Thoracic aorta (tissue), 2 donors: ENCODE results near the gene ARHGAP24. TPM values are rescaled to one million over a fixed set of nuclear protein-coding genes. Genes with fewer than 3 reads are reported as not detected.
"Not testable (repeated sequence)": the region's sequence is repeated elsewhere in the genome, so short reads cannot be mapped to it uniquely, and the experiment has no call there.

Experiments
- ATAC-seq: fragments of 150-250 bp; one replicate; pipeline ENCODE4 v1.8.0; 2017; ENCODE audit warnings: low read depth; ENCODE audit not compliant: insufficient number of reproducible peaks, low FRiP score
- DNase-seq: peaks from one replicate; pipeline ENCODE4 v3.0.0-alpha.2; 2020; ENCODE audit warnings: low spot score
- H3K27ac ChIP-seq, 2 donors: fragments of 200-600 bp; sonication (generic); 1 replicate in 1 of 2; 2 replicates in 1 of 2; pipeline ENCODE4 v1.5.1; 2016; ENCODE audit warnings: mild to moderate bottlenecking in 2 of 2, moderate library complexity in 2 of 2
- H3K27me3 ChIP-seq: fragments of 200-600 bp; sonication (generic); replicated peaks from 2 replicates; pipeline ENCODE4 v1.6.0; 2016; ENCODE audit warnings: mild to moderate bottlenecking; ENCODE audit not compliant: insufficient read depth
- H3K36me3 ChIP-seq: fragments of 200-600 bp; sonication (generic); one replicate; pipeline ENCODE4 v1.5.1; 2016
- H3K4me1 ChIP-seq, 2 donors: fragments of 200-600 bp; sonication (generic); 1 replicate in 1 of 2; 2 replicates in 1 of 2; pipeline versions ENCODE4 v1.5.1 to v1.6.0; 2016; ENCODE audit warnings: low read depth in 2 of 2, mild to moderate bottlenecking in 1 of 2; ENCODE audit not compliant: control insufficient read depth in 1 of 2
- H3K4me3 ChIP-seq: fragments of 200-600 bp; sonication (generic); 2 replicates; pipeline ENCODE4 v1.5.1; 2016; ENCODE audit warnings: mild to moderate bottlenecking
- H3K9me3 ChIP-seq: fragments of 200-600 bp; sonication (generic); 2 replicates; pipeline ENCODE4 v1.5.1; 2016
- total RNA-seq, 2 donors: library from RNA; depleted of rRNA; stranded (reverse); fragments of >200 nt; gene quantifications; one replicate each; pipeline versions ENCODE4 v1.1.0 to v1.2.3, GENCODE V29; 2016
- TF ChIP-seq, protein P1 (sequence below): fragments of 200-600 bp; sonication (generic); IDR thresholded peaks from one replicate; pipeline ENCODE4 v1.5.1; 2019; ENCODE audit warnings: antibody characterized with exemption

ARHGAP24 gene
- total RNA-seq, 2 donors from 2014 or later = 30.1 to 43.6 TPM

DNA sequence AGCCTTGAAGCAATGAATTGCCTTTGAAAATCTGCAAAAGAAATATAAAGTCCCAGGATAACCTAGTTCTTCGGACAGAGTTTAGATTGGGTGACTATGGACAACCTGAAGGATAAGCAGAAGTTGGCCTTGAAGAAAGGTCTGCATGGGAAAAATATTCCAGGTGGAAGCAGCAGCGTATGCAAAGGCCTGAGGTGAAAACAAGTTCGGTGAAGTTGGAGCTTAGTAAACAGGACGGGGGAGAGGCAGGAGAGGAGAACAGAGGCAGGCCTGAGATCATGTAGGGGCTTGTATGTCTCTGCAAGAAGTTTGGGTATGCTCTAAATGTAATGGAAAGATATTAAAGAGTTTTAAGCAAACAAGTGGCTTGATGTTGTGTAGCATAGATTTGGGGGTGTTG, 176.0 kb downstream of the ARHGAP24 start:
- H3K27me3 ChIP-seq = no peaks in the 10 kb centered on the region
- H3K36me3 ChIP-seq = no peaks in the 10 kb centered on the region
- no peak overlapping the region for H3K4me3 ChIP-seq
- H3K9me3 ChIP-seq = no peaks in the 10 kb centered on the region
- no peaks in the 10 kb centered on the region for H3K4me1 ChIP-seq
- ATAC-seq = no peak
- no peak for DNase-seq
- TF ChIP-seq, protein P1, sequence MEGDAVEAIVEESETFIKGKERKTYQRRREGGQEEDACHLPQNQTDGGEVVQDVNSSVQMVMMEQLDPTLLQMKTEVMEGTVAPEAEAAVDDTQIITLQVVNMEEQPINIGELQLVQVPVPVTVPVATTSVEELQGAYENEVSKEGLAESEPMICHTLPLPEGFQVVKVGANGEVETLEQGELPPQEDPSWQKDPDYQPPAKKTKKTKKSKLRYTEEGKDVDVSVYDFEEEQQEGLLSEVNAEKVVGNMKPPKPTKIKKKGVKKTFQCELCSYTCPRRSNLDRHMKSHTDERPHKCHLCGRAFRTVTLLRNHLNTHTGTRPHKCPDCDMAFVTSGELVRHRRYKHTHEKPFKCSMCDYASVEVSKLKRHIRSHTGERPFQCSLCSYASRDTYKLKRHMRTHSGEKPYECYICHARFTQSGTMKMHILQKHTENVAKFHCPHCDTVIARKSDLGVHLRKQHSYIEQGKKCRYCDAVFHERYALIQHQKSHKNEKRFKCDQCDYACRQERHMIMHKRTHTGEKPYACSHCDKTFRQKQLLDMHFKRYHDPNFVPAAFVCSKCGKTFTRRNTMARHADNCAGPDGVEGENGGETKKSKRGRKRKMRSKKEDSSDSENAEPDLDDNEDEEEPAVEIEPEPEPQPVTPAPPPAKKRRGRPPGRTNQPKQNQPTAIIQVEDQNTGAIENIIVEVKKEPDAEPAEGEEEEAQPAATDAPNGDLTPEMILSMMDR = no peak
- no peak overlapping the region for H3K27ac ChIP-seq

DNA sequence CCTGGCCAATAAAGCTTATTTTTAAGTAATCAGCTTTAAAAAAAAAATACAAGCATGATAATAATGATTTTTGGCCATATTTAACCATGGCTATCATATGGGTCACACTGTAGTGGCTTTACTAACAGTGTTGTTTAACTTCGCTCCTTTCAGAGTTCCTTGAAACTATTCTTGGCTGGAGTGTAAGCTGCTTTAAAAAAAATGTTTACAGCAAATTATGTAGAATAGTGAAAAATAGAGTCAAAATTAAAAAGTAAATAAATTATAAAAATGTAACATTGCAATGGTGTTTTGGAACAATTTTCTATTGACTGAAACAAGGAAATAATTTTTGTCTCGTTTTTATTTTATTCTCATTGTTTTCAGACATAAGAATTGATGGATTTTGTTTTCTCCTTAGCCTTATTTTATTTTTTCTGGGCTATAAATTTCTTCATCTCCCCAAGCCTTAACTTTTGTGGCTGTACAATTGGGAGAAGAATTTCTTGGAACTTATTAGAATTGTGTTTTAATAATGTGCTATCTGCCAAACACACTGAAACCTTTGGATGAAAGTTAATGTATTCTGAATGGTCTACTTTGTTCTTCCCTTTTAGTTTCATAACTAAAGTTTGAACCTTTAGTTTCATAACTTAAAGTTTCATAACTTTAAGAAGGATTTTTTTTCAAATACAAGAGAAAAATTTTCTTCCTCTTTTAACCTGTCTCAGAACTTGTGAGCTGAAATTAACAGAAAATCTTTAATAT, 182.0 kb downstream of the ARHGAP24 start:
- H3K36me3 ChIP-seq = no peaks in the 10 kb centered on the region
- no peak for DNase-seq
- no peak for ATAC-seq
- no peaks in the 10 kb centered on the region for H3K27me3 ChIP-seq
- TF ChIP-seq, protein P1 = no peak
- H3K9me3 ChIP-seq = no peaks in the 10 kb centered on the region
- H3K27ac ChIP-seq = no peak overlapping the region
- no peak overlapping the region for H3K4me3 ChIP-seq
- no peaks in the 10 kb centered on the region for H3K4me1 ChIP-seq

GRCh38 chr4:85658766-85659439, 184.0 kb downstream of the ARHGAP24 start:
- DNase-seq (no peak), ATAC-seq (no peak)
- no peaks in the 10 kb centered on the region for H3K4me1 ChIP-seq
- no peak overlapping the region for H3K4me3 ChIP-seq
- TF ChIP-seq, protein P1 = no peak
- no peaks in the 10 kb centered on the region for H3K9me3 ChIP-seq
- H3K27me3 ChIP-seq = no peaks in the 10 kb centered on the region
- no peak overlapping the region for H3K27ac ChIP-seq
- no peaks in the 10 kb centered on the region for H3K36me3 ChIP-seq

- no peak for DNase-seq
- no peak overlapping the region for H3K27ac ChIP-seq
- H3K4me1 ChIP-seq = no peaks in the 10 kb centered on the region
- no peak for ATAC-seq
- no peaks in the 10 kb centered on the region for H3K27me3 ChIP-seq
- TF ChIP-seq, protein P1 = no peak
- H3K4me3 ChIP-seq = no peak overlapping the region
- no peaks in the 10 kb centered on the region for H3K36me3 ChIP-seq
- H3K9me3 ChIP-seq = no peaks in the 10 kb centered on the region
These were observed 184.8 kb downstream of the ARHGAP24 start for GRCh38 chr4:85659610-85660218.

DNA sequence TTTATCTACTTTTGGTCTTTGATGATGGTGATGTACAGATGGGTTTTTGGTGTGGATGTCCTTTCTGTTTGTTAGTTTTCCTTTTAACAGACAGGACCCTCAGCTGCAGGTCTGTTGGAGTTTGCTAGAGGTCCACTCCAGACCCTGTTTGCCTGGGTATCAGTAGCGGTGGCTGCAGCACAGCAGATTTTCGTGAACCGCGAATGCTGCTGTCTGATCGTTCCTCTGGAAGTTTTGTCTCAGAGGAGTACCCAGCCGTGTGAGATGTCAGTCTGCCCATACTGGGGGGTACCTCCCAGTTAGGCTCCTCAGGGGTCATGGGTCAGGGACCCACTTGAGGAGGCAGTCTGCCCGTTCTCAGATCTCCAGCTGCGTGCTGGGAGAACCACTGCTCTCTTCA, 191.7 kb downstream of the ARHGAP24 start:
- H3K27me3 ChIP-seq, H3K36me3 ChIP-seq, ATAC-seq, H3K4me3 ChIP-seq, DNase-seq, H3K27ac ChIP-seq, H3K4me1 ChIP-seq, H3K9me3 ChIP-seq: not testable (repeated sequence)
